Heart left ventricle (tissue), 16 donors: ENCODE measurements around the gene GRAMD4. TPM values are rescaled to one million over a fixed set of nuclear protein-coding genes. Genes with fewer than 3 reads are reported as not detected.
A peak's percentile ranks its signal among the peaks of the same experiment; 100 is the strongest.

Source experiments
- ATAC-seq, 4 donors: fragments of 200-7000 bp; cut with Tn5 transposase; one replicate each; pipeline ENCODE4 v1.9.1; 2020 to 2022; ENCODE audit warnings: moderate library complexity in 4 of 4, mild to moderate bottlenecking in 3 of 4, moderate number of reproducible peaks in 1 of 4
- DNase-seq, 5 donors: peaks; one replicate each; pipeline ENCODE4 v3.0.0-alpha.2; 2020
- H3K27ac ChIP-seq, 12 donors: fragments of 200-600 bp; sonication (generic) in 4 of 12; one replicate each; pipeline versions ENCODE4 v1.5.0 to v1.8.0; 2016 to 2022; ENCODE audit warnings: mild to moderate bottlenecking in 2 of 12
- H3K27me3 ChIP-seq, 9 donors: fragments of 200-600 bp; sonication (generic) in 2 of 9; one replicate each; pipeline versions ENCODE4 v1.5.1 to v1.8.0; 2016 to 2022; ENCODE audit warnings: mild to moderate bottlenecking in 3 of 9
- H3K36me3 ChIP-seq, 9 donors: fragments of 200-600 bp; sonication (generic) in 2 of 9; one replicate each; pipeline versions ENCODE4 v1.5.0 to v1.8.0; 2018 to 2022; ENCODE audit warnings: mild to moderate bottlenecking in 2 of 9
- H3K4me1 ChIP-seq, 12 donors: fragments of 200-600 bp; sonication (generic) in 4 of 12; one replicate each; pipeline versions ENCODE4 v1.5.0 to v1.8.0; 2016 to 2022; ENCODE audit warnings: mild to moderate bottlenecking in 3 of 12
- H3K4me3 ChIP-seq, 12 donors: fragments of 200-600 bp; sonication (generic) in 4 of 12; one replicate each; pipeline versions ENCODE4 v1.5.0 to v1.8.0; 2017 to 2022; ENCODE audit warnings: mild to moderate bottlenecking in 9 of 12, moderate library complexity in 4 of 12
- H3K9me3 ChIP-seq, 12 donors: fragments of 200-600 bp; sonication (generic) in 4 of 12; one replicate each; pipeline versions ENCODE4 v1.5.0 to v1.8.0; 2016 to 2022; ENCODE audit warnings: mild to moderate bottlenecking in 1 of 12
- CTCF ChIP-seq, 12 donors: fragments of 200-600 bp; sonication (generic) in 4 of 12; IDR thresholded peaks; one replicate each; pipeline versions ENCODE4 v1.5.0 to v1.8.0; 2018 to 2022; ENCODE audit warnings: antibody characterized with exemption in 12 of 12, mild to moderate bottlenecking in 5 of 12
- POLR2A ChIP-seq, 2 donors: fragments of 450-650 bp; IDR thresholded peaks; one replicate each; pipeline ENCODE4 v1.6.1; 2017; ENCODE audit warnings: antibody characterized with exemption in 2 of 2, mild to moderate bottlenecking in 2 of 2, moderate library complexity in 2 of 2
- WGBS, 4 donors: extraction: QIAGEN DNeasy Blood & Tissue Kit in 2 of 4; methylation state at CpG; one replicate each; pipeline versions ENCODE4 v1.1.5 to v1.1.7; 2013 to 2018; 5-methylcytosine and 5-hydroxymethylcytosine counted together
- intact Hi-C, 10 donors: fragments of 100-400 bp; cut with DNase I; formaldehyde crosslinking; loops; one replicate each; pipeline versions ENCODE4 v1.11.1 to v1.14.2; 2022
- polyA plus RNA-seq, 2 donors: library from polyadenylated mRNA; stranded (reverse); fragments of 200-250 nt; gene quantifications; one replicate each; pipeline ENCODE4 v1.2.3, GENCODE V29; 2013
- total RNA-seq, 9 donors: library from RNA; depleted of rRNA in 2 of 9; stranded (reverse); fragments of >200 nt in 2 of 9; fragmentation: NEBNext Ultra II Directional in 3 of 9; extraction: Animal tissue kit (Norgen Biotek cat#: 25700) in 3 of 9; gene quantifications; one replicate each; pipeline versions ENCODE4 v1.1.0 to v1.2.4, GENCODE V29; 2016 to 2023
- donor health status: ischemic (EF 13 %, LVEDD 7.1; RV severe dilation, severe dysfunction).
- donor health status: healthy with polysubstance abuse.
- donor health status: DM: no; HTN: yes; CAD: no.
- donor health status: DM: no; HTN: no; CAD: no.
- donor health status: ischemic (EF 25% LVEDD 6.9; RV normal size, moderate dysfunction).
- donor health status: ischemic (EF 25% LVEDD 5.7; RV mildly dilated, moderate dysfunction).
- donor health status: healthy.
- donor health status: DM: yes; HTN: yes; CAD: no.
- donor health status: ischemic (EF 35%, LVEDD 5.7; RV mildly dilated, moderate dysfunction).
- donor health status: nonischemic (EF 11% LVEDD 7.7; RV severe dilation, severe dysfunction).
- donor health status: DM: yes; HTN: yes; CAD: no.
- donor health status: PGD.
- donor health status: ischemic (EF 29% LVEDD 5.4; RV normal size, mild dysfunction).
- donor health status: nonischemic (EF 23%, LVEDD 6.1; RV moderate dilation, normal function).

Gene GRAMD4
- total and polyA plus RNA-seq, 11 donors, result 22.4 to 122 (median 63.1) TPM

GRCh38 chr22:46598737-46599424 lies 21.3 kb upstream of the GRAMD4 start:
- DNase-seq, result peak in 3 of 5 donors; percentile 34 to 37 (median 36)
- H3K27ac ChIP-seq, result peak overlapping the region in 9 of 12 donors; percentile 14 to 87 (median 34)
- 79 to 84% (median 82%) methylated on average over 18 of the region's 18 CpGs for WGBS, 4 donors

DNA sequence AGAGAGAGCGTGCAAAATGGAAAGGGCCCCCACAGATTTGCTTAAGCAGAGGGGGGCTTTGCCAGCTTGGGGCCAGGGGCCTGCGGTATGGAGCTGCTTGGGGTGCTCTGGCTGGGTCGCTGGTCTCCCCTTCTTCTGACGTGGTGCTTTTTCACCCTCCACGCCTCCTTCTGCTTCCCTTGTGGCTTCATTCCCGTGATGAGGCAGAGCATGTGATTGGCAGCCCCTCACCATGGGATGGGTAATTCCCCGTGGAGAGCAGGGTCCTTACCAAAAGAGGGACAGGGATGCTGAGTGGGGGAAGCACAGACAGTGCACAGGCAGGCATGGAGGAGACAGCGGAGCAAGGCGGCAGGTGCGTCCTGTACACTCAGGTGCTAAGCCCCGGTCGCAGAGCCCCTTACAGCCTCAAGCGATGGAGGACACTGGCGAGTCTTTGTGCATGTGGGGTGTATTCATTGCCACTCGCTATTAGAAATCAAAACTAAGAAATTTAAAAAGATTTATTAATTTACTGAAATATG lies 19.9 kb upstream of the GRAMD4 start:
- no peaks in the 10 kb centered on the region for H3K36me3 ChIP-seq
- no peaks in the 10 kb centered on the region for H3K27me3 ChIP-seq
- WGBS, 4 donors, result 61 to 90% (median 83%) methylated on average over 15 of the region's 15 CpGs
- H3K9me3 ChIP-seq, result no peaks in the 10 kb centered on the region
- peak overlapping the region in 3 of 12 donors; percentile 26 to 88 (median 58) for H3K27ac ChIP-seq
- TF ChIP-seq CTCF (IDR thresholded peaks at IDR 0.05) (no peak), POLR2A (IDR thresholded peaks at IDR 0.05) (no peak)
- no peak for ATAC-seq
- peak in 1 of 5 donors; percentile 19 for DNase-seq
- no peak overlapping the region for H3K4me3 ChIP-seq
- peaks cover 0 to 82% (median 29%) of the 10 kb centered on the region in 12 donors for H3K4me1 ChIP-seq
- intact Hi-C loops, result no loop called here

More at GRCh38 chr22:46598737-46599424, 21.3 kb upstream of the GRAMD4 start:
- Histone ChIP-seq H3K36me3 (no peaks in the 10 kb centered on the region), H3K27me3 (no peaks in the 10 kb centered on the region), H3K4me3 (no peak overlapping the region), H3K4me1 (peaks cover 0 to 89% (median 31%) of the 10 kb centered on the region in 12 donors), H3K9me3 (no peaks in the 10 kb centered on the region)
- ATAC-seq, result peak in 1 of 4 donors; percentile 21
- TF ChIP-seq CTCF (IDR thresholded peaks at IDR 0.05), result no peak
- TF ChIP-seq POLR2A (IDR thresholded peaks at IDR 0.05), result no peak
- intact Hi-C loops, result no loop called here

DNA sequence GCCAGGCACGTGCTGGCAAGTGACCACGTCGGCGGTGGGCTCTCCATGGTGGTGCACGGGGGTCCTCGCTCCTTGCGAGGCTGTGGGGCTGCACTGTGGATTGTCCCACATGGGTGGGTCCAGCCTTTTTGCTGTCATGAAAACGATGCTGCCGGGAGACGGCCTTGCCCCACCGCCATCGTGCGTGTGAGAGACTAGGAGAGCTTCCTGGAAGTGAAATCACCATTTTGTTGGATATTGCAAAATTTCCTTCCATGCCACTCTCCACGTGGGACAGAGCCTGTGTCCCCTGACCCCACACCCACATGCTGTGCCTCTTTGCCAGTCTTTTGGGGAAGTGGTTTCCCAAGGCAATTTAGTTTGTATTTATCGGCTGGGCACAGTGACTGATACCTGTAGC lies 18.2 kb upstream of the GRAMD4 start:
- 84 to 92% (median 86%) methylated on average over 14 to 15 of the region's 15 CpGs for WGBS, 4 donors
- no peaks in the 10 kb centered on the region for H3K36me3 ChIP-seq
- no peak for TF ChIP-seq CTCF (IDR thresholded peaks at IDR 0.05)
- H3K27ac ChIP-seq, result peak overlapping the region in 6 of 12 donors; percentile 7 to 88 (median 38)
- peaks cover 0 to 67% (median 16%) of the 10 kb centered on the region in 12 donors for H3K4me1 ChIP-seq
- H3K27me3 ChIP-seq, result no peaks in the 10 kb centered on the region
- intact Hi-C loops, result no loop called here
- H3K9me3 ChIP-seq, result no peaks in the 10 kb centered on the region
- H3K4me3 ChIP-seq, result peak overlapping the region in 1 of 12 donors; percentile 42
- ATAC-seq, result peak; percentile 3 to 36 (median 20)
- peak in 1 of 5 donors; percentile 62 for DNase-seq

- intact Hi-C loops, result no loop called here
- WGBS, 4 donors, result 30 to 36% (median 32%) methylated on average over 8 of the region's 8 CpGs
- Histone ChIP-seq H3K9me3 (no peaks in the 10 kb centered on the region), H3K27me3 (no peaks in the 10 kb centered on the region), H3K4me1 (peaks cover 0 to 54% (median 16%) of the 10 kb centered on the region in 12 donors), H3K36me3 (no peaks in the 10 kb centered on the region), H3K4me3 (peak overlapping the region in 1 of 12 donors; percentile 4), H3K27ac (peak overlapping the region in 10 of 12 donors; percentile 37 to 80 (median 49))
- ATAC-seq (peak; percentile 48 to 70 (median 50)), DNase-seq (peak in 1 of 5 donors; percentile 61)
- TF ChIP-seq POLR2A (IDR thresholded peaks at IDR 0.05) (no peak), CTCF (IDR thresholded peaks at IDR 0.05) (no peak)
These were observed 15.9 kb upstream of the GRAMD4 start for GRCh38 chr22:46604306-46604690.
